COR-L47 (cell line): ENCODE data around the gene FOXE1.

Experiments
- DNase-seq: peaks from one replicate; lab custom pipeline; 2025; lab: John Stamatoyannopoulos, UW

The FOXE1 gene

DNA sequence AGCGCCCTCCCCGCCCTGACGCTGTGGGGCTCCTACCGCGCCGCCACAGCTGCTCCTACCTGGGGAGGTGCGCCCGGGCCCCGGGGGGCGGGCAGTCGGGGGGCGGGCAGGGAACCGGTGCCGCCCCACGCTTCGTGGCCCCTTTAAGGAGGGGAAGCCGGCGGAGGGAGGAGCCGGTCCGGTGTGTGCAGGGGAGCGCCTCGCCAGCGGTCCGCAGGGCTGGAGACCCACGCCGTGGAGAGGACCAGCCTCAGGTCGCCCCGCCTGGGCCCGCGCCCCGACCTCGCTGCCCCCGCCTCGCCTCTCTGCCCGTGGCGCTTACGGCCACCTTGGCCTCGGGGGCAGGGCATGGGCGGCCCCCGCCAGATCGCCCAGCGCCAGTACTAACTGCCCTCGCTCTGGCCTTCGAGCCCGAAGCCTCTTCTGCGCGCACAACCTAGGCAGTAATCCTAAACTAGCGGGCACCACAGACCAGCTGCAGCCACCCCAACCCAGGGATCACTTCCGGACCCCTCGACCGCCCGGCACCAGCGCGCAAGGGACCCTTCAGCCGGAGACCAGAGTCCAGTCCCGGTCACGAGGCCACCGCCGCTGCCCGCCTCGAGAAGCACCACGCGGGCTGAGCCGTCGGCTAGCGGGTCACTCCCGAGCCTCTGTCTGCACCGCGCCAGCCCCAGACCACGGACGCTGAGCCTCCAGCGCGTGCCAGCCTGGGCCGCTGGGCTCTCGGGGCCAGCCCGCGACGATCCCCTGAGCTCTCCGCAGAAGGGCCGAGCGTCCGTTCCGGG is at the start of gene FOXE1:
TSS of gene FOXE1 (plus strand) at position 171 of the 788 bp plus-strand sequence. CDS start 689 bp downstream, outside the sequence.
- no peak for DNase-seq

- no peak for DNase-seq
These were observed 49.0 kb upstream of the FOXE1 start for GRCh38 chr9:97804059-97804365.

GRCh38 chr9:97806721-97807120 is 46.3 kb upstream of the FOXE1 start:
- DNase-seq, result no peak

DNA sequence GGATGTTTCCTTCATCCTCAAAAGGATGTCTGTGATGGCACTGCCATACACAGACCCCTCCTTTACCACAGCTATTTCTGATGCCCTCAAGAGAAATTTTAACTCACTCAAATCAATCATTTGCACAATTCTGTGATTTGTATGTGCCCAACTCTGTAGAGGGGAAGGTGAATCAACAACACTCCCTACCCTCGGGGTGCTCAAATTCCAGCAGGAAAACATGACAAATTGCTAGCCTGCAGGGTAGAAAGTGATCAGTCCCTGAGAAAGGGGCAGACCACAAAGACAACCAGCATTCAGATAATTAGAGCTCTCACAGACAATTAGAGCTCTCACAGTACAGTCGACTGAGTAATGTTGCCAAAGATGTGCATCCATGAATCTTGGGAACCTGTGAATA is 45.3 kb upstream of the FOXE1 start:
- peak; percentile 78 for DNase-seq

GRCh38 chr9:97808415-97808814 is 44.6 kb upstream of the FOXE1 start:
- peak; percentile 33 for DNase-seq

GRCh38 chr9:97808972-97809371 is 44.1 kb upstream of the FOXE1 start:
- peak; percentile 93 for DNase-seq

- peak; percentile 92 for DNase-seq
These were observed 43.2 kb upstream of the FOXE1 start for GRCh38 chr9:97809666-97810344.

GRCh38 chr9:97811533-97812246 is 41.3 kb upstream of the FOXE1 start:
- no peak for DNase-seq

DNA sequence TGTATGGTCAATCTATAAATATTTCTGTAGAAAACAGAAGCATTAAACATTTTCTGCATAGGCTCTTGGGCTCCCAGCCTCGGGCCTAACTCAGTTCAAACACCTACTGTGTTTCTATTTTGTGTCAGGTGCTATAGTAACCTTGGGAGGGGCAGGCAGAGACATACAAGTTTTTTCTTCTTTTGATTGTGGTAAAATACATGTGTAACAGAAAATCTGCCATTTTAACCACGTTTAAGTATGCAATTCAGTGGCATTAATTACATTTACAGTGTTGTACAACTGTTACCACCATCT is 40.8 kb upstream of the FOXE1 start:
- DNase-seq, result no peak

- no peak for DNase-seq
These were observed 40.0 kb upstream of the FOXE1 start for GRCh38 chr9:97813072-97813471.

GRCh38 chr9:97819735-97820134 is 33.3 kb upstream of the FOXE1 start:
- DNase-seq, result no peak

DNA sequence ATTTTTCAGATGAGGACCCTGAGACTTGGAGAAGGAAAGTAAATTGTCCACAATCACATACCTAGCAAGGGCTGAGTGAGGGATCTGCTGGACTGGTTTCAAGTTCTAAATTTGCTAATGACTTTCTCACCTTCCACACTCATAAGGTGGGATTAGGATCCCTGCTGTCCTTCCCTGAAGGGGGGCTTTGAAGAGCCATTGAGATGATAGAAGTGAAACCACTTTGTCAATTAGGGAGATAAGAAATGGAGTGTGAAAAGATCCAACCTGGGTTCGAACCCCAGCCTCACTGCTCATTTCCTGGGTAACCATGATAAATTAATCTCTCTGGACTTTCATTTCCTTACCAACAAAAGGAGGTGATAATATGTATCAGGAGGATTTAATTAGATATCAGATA is 32.7 kb upstream of the FOXE1 start:
- DNase-seq, result no peak

DNA sequence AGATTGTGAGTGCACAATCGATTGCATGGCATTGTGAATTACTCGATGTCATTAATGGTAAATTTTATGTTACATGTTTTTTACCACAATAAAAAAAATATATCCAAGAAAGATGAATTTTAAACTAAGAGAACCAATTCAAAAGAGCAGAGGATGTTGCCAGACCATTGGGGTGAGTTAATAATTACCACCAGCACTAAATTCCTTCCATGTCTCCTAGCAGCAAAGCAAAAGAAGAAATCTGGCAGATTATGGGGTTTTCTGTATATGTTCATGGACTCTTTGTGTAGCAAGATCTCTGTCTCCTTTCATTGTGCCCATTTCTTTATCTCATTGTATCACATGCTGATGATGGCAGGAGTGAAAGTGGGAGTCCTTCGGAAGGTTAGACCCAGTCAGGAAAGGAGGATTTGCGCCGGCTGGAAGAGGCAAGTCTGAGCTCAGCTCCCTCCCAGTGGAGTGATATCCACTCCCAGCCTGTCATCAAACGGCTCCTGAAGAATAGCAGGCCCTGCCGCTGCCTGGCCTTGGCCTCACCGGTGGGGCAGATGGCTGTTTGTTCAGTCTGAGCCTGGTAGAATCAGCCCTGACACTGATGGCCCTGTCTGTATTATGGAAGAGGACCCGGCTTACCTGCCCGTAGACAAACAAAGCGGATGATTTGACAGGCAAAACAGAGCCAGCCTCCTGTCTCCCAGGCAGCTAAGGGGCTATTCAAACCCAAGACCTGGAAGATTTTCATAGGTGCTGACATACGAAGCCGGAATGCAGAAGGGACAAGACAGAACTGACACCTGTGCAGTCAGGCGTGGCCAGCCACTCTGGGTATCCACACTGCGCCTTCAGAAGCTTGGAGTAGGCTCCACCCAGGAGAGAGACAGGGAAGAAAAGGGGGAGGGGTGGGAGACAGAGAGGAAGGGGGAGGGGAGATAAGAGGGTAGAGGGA is 21.9 kb upstream of the FOXE1 start:
- DNase-seq, result no peak

DNA sequence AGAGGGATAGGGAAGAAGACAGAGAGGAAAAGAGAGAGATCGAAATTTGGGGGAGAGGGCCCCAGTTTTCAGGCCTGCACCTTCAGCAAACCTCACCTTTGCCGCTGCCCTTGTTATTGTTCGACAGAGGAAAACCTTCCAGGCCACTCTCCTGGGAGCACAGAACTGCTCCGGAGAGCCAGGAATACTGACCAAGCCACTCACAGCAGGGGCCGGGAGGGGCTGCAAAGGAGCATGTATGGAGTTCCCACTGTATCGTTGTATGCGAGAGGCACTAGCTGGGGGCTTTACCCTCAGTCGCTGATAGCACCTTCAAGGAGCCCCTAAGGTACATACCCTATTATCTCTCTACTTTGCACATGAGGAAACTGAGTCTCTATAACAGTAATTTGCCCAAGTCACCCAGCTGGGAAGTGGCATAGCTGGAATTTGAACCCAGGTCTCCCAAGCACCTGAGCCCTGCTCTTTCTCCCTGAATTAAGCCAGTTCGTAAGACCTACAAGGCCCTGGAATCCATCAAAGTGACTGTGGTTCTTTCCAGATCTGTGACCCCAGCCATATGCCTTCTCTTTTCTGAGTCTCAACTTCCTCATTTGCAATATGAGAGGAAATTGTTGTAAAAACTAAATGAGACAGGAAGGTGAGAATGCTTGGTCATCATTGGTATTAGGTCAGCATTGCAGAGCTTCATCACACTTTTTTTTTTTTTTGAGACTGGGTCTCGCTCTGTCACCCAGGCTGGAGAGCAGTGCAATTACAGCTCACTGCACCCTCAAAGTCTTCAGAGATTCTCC is 21.0 kb upstream of the FOXE1 start:
- no peak for DNase-seq

DNA sequence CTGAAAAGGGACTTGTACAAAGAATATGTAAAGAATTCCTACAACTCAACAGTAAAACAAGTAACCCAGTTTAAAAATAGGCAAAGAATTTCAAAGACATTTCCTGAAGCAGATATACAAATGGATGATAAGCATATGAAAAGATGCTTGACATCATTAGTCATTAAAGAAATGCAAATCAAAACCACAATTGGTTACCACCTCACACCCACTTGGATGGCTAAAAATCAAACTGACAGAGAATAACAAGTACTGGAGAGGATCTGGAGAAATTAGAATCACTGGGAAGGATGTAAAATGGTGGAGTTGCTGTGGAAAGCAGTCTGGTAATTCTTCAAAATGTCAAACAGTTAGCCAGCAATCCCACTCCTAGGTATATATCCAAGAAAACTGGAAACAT is 12.5 kb upstream of the FOXE1 start:
- no peak for DNase-seq

- no peak for DNase-seq
These were observed 10.1 kb upstream of the FOXE1 start for GRCh38 chr9:97842960-97843359.

- peak; percentile 13 for DNase-seq
These were observed 7.9 kb upstream of the FOXE1 start for GRCh38 chr9:97845130-97845529.

- DNase-seq, result no peak
These were observed 7.3 kb upstream of the FOXE1 start for GRCh38 chr9:97845763-97846162.

- DNase-seq, result no peak
These were observed 6.7 kb upstream of the FOXE1 start for GRCh38 chr9:97846347-97846746.

DNA sequence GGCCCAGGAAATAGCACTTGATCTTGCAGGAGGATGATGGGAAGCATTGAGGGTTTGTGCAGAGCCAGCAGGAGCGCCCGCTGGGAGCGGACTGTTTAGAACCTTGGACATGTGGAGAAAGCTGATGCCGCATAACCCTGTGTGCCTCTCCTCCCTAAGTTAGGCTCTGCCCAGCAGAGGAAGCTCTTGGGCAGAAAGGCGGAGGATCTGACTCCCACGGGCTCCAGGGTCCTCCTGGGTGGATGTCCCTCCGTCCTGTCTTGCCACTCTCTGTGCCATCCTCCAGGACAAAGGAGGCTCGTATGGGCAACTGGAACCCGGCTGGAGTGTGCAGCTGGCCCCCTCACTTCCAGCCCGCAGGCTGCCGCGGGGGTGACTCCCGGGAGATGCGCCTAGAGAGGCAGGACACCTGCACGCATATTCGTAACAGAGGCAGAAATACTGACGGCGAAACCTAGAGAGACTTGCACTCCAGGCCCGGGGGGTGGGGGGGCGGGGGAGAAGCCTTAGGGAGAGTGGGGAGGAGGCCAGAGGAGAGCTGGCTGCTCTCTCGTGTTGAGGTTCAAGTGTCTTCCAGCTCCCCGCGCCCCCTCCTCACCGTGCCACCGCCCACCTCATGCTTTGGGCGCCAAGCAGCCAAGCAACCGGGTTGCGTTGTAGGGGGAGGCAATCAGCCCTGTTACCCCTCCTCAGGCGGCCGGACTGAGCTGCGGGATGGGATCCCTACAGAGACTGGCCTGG is 5.4 kb upstream of the FOXE1 start:
- DNase-seq, result no peak

DNA sequence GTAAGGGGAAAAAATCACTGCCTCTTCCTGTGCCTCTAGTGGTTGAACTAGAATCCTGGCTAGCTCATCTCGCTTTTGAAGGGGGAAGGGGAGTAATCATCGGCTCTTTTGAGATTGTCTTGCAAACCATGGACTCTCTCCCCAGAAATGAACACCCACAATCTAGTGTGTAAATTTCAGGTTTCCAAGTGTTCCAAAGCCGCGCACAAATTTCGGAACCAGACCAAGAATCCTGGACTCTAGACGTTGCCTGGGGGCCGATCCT is 4.9 kb upstream of the FOXE1 start:
- DNase-seq, result no peak
